GM19463 (cell line): Measurements from ENCODE around the gene CBL.
"Not testable (repeated sequence)": the region's sequence is repeated elsewhere in the genome, so short reads cannot be mapped to it uniquely, and the experiment has no call there.

Source experiments
- ATAC-seq: cut with Tn5 transposase; IDR thresholded peaks from one replicate; pipeline ENCODE4 v1.9.1; 2021; ENCODE audit warnings: mild to moderate bottlenecking, moderate library complexity; ENCODE audit not compliant: unreplicated experiment

The CBL gene

GRCh38 chr11:119184399-119184798 is 21.7 kb upstream of the CBL start:
- ATAC-seq, result not testable (repeated sequence)

- ATAC-seq, result no peak
Observed at GRCh38 chr11:119185981-119186634, 20.0 kb upstream of the CBL start.

GRCh38 chr11:119187123-119187892 is 18.8 kb upstream of the CBL start:
- no peak for ATAC-seq

- ATAC-seq, result no peak
Observed at GRCh38 chr11:119188067-119188466, 18.1 kb upstream of the CBL start.

- ATAC-seq, result no peak
Observed at GRCh38 chr11:119188887-119189286, 17.3 kb upstream of the CBL start.

GRCh38 chr11:119189393-119189792 is 16.7 kb upstream of the CBL start:
- no peak for ATAC-seq

- ATAC-seq, result no peak
Observed at GRCh38 chr11:119190531-119190930, 15.6 kb upstream of the CBL start.

- ATAC-seq, result not testable (repeated sequence)
Observed at GRCh38 chr11:119191265-119191664, 14.9 kb upstream of the CBL start.

GRCh38 chr11:119192111-119192510 is 14.0 kb upstream of the CBL start:
- no peak for ATAC-seq

GRCh38 chr11:119193001-119193400 is 13.1 kb upstream of the CBL start:
- ATAC-seq, result no peak

GRCh38 chr11:119193626-119194025 is 12.5 kb upstream of the CBL start:
- ATAC-seq, result no peak

GRCh38 chr11:119194811-119195440 is 11.2 kb upstream of the CBL start:
- ATAC-seq, result no peak

GRCh38 chr11:119195680-119196079 is 10.5 kb upstream of the CBL start:
- no peak for ATAC-seq

GRCh38 chr11:119196833-119197483 is 9.2 kb upstream of the CBL start:
- no peak for ATAC-seq

- no peak for ATAC-seq
Observed at GRCh38 chr11:119198925-119199324, 7.2 kb upstream of the CBL start.

- ATAC-seq, result not testable (repeated sequence)
Observed at GRCh38 chr11:119201236-119201635, 4.9 kb upstream of the CBL start.

GRCh38 chr11:119202554-119202953 is 3.6 kb upstream of the CBL start:
- ATAC-seq, result no peak

GRCh38 chr11:119204066-119204465 is 2.1 kb upstream of the CBL start:
- ATAC-seq, result no peak

GRCh38 chr11:119205080-119205479 is 1.1 kb upstream of the CBL start:
- no peak for ATAC-seq

- ATAC-seq, result peak; percentile 10
Observed at GRCh38 chr11:119206511-119207414, 624 bp downstream of the CBL start.
